GM21360 (cell line): ENCODE results near the gene CHST5.
A peak's percentile ranks its signal among the peaks of the same experiment; 100 is the strongest.
"Not testable (repeated sequence)": the region's sequence is repeated elsewhere in the genome, so short reads cannot be mapped to it uniquely, and the experiment has no call there.

ENCODE experiments used
- ATAC-seq: cut with Tn5 transposase; IDR thresholded peaks from one replicate; pipeline ENCODE4 v1.9.1; 2021; ENCODE audit warnings: mild to moderate bottlenecking, moderate library complexity; ENCODE audit not compliant: unreplicated experiment

CHST5 gene

DNA sequence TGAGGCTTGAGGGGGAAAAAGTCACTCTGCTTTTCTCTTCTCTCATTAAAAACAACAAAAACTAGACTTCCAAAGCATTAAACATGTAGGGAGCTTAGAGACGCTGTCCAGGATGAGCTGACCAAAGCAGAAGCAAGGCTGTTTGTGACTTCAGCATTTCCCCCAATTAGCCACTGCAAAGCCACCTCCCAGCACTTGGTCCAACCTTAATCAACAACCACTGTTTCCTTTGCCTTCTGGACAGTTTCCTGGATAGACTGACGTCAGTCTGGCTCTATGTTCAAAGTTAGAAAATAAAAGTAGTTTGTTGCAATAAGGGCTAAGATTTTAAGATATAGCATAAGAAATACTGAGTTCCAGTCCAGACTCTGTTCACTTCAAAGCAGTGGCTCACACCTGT lies 17.0 kb upstream of the CHST5 start:
- ATAC-seq: no peak

GRCh38 chr16:75550211-75550662 lies 14.3 kb upstream of the CHST5 start:
- ATAC-seq: peak; percentile 64

GRCh38 chr16:75548456-75548855 lies 12.5 kb upstream of the CHST5 start:
- ATAC-seq: not testable (repeated sequence)

DNA sequence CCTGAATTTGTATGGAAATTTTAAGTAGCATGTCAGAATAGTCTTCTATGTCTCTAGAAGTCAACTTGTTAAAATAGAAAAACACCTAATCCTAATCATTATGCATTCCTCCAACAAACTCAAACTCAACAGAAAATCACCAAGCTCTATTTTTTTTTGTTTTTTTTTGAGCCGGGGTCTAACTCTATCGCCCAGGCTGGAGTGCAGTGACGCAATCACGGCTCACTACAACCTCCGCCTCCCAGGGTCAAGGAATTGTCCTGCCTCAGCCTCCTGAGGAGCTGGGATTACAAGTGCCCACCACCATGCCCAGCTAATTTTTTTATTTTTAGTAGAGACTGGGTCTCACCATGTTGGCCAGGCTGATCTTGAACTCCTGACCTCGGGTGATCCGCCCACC lies 10.4 kb upstream of the CHST5 start:
- no peak for ATAC-seq

DNA sequence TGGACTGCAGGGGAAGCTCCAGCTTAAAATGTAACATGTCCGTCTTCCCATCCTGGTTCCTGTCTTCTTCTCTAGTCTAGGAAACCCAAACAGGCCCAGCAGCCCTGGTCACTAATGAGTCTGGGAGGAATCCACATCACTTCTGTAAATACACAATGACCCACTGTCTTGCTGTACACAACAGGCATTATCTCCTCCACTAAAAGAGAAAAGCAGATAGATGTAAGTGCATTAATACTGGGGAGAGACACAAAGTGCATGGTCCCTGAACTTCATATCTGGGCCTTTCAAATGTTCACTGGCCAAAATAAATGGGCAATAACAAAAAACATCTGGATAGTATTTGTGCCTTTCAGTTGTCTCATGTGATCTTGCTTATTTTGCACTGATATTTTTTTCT lies 10.0 kb upstream of the CHST5 start:
- not testable (repeated sequence) for ATAC-seq

DNA sequence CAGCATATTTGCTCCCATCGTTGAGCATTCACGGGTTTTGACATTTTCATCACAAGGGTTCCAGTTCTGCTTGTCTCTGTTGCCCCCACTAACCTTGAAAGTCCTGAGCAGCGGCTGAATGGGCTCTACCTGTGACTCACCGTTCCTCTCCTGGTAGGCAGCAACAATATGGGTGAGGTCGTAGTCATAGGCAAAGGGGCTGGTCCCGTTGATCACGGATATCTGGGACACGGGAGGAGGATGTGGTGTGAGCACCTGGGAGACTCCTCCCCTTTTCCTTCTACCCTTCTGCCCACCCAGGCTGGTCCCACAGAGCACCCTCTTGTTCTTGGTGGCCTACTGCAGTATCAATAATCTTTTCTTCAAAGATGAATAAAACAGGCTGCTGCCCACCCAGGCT lies 6.6 kb upstream of the CHST5 start:
- not testable (repeated sequence) for ATAC-seq

DNA sequence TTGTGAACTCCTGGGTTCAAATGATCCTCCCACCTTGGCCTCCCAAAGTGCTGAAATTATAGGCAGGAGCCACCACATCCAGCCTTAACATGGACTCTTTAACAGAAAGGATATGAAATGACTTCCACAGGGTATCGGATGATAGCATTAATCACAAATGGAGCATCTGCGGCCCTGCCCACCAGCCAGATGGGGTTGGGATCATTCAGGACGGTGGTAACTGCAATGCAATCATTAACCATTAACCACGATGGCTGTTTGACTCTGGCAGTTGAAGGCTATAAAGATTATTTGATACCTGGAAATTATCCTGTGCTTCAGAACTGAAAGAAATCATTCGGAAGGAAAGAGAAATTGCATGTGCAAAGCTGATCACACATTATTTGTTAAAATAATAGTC lies 5.3 kb upstream of the CHST5 start:
- ATAC-seq: no peak

DNA sequence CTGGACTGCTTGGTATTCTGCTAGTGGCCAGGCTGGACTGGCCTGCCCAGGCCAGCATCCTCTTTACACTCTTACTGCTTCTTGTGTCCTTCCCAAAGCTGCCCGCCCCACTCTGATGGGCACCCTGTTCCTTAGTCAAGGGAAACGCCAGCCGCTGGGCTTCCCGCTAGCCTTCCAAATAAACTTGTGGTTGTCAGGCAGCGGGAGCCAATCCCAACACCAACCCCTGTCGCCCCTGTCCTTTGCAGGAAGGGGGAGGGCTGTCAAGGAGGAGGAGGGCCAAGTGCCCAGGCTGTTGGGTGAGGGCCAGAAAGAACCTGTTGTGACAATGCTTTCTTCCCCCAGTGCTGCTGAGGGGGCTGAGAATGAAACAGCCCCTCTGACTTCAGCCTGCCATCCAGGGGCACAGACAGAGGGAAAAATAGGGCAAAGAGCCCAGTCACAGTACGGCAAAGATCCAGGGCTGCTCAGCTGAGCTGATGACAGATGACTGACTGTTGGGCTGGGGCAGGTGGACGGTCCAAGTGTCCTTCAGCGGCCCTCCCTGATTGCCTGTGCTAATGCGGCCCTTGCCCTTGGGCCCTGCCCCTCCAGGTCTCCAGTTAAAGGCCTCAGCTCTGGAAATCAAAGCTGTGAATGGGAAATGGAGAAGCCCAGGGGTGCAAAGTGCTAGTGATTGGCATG lies 3.1 kb upstream of the CHST5 start:
- not testable (repeated sequence) for ATAC-seq

GRCh38 chr16:75537776-75538175 lies 1.9 kb upstream of the CHST5 start:
- no peak for ATAC-seq

DNA sequence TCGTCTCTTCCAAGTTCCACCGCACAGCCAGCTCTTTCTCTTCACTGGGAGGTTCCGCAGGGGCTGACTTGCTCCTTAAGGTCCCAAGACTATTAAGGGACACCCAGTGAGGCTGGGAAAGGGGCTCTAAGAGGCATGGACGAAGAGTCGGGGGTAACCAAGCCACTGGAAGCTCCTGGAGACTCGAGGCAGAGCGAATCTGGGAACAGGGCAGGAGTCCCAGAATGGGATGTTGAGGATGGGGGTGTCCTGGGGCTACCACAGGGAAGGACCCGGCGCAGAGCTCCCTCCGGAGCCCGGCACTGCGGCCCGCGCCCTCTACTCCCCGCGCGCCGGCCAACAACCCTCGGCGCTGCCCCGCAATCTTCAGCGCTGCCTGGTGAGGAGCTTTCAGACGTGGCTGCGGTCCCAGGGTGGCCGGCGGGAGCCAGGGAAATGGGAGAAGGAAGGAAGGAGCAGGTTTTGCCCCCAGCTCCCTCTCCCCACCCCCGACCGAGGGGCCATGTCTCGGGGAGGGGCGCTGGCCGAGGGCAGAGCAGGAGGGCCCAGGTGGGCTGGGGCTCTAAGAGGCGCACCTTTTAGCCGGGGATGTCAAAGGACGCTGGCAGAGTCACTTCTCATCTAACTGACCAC lies 581 bp downstream of the CHST5 start:
- ATAC-seq: no peak

GRCh38 chr16:75534560-75535205 lies 1.2 kb downstream of the CHST5 start:
- no peak for ATAC-seq

DNA sequence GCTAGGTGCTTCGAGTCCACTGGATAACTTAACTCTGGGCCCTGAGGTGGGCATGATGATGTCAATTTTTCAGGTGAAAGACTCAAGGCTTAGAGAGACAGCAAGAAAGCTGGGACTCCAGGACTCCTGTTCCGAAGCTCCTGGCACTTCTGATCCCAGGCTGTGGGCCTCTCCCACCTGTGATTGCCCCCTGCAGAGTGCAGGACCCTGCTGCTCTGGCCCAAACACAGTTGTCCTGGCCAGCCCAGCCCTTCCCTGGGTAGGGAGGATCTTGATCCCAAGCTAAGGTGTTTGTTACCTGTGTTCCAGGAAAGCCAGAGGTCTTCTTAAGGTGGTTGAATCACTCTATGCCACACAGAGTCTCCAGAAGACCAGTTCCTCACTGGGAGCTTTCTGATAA lies 3.1 kb downstream of the CHST5 start:
- no peak for ATAC-seq

GRCh38 chr16:75532142-75532765 lies 3.7 kb downstream of the CHST5 start:
- ATAC-seq: no peak

GRCh38 chr16:75529959-75530358 lies 5.9 kb downstream of the CHST5 start:
- ATAC-seq: no peak

GRCh38 chr16:75529056-75529905 lies 6.6 kb downstream of the CHST5 start:
- ATAC-seq: no peak

DNA sequence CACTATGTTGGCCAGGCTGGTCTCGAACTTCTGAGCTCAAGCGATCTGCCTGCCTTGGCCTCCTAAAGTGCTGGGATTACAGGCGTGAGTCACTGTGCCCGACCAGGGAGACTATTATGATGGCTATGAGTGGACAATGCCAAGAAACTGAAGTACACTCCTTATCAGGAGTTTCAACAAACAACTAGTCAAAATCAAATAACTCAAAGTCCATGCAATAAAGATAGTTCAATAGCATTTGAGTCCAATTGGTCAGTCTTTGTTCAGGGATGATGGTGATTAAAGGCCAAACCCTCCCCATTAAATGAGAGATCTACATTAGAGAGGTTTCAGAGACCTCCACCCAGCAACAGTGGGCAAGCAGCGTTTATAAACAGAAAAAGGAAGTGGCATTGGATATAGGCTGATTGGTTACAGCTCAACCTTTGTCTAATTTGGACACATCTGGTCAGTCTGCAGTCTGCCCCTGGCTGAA lies 8.0 kb downstream of the CHST5 start:
- no peak for ATAC-seq

DNA sequence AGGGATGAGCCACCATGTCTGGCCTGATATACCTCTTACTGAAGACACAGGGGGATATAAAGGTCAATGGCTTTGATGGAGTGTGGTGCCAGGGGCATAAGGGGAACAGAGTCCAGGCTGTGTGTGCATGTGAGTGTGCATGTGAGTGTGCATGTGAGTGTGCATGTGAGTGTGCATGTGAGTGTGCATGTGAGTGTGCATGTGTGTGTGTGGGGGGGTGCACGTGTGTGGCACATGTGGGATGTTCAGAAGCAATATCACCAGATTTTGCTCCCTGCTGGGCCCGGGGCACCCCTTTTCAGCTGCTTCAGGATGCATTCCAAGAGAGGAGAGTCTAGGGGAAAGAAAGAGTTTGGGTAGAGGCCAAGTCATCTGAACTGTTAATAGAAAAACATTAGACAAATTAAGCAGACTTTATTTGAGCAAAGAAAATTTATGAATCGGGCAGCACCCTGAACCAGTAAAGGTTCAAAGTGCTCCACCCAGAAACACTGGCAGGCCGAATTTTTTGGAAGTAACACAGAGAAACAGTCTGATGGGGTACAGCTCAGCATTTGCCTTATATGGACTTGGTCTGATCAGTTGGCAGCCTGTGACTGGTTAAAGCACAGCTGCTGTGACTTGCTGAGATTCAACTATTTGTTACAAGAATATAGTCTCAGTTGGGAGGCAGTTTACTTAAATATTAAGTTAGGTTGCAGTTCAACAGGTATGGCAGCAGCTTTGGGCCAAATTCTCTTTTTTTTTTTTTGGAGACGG lies 9.7 kb downstream of the CHST5 start:
- no peak for ATAC-seq

DNA sequence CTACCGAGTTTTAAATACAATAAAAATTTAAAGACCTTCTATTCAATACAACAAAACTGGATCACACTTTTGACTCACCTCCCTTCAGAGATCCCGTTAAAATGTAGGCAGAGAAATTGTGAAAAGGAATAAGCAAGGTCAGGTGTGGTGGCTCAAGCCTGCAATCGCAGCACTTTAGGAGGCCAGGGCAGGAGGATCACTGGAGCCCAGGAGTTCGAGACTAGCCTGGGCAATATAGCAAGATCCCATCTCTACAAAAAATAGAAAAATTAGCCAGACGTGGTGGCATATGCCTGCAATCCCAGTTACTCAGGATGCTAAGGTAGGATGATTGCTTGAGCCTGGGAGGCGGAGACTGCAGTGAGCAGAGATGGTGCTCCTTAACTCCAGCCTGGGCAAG lies 16.7 kb downstream of the CHST5 start:
- no peak for ATAC-seq

DNA sequence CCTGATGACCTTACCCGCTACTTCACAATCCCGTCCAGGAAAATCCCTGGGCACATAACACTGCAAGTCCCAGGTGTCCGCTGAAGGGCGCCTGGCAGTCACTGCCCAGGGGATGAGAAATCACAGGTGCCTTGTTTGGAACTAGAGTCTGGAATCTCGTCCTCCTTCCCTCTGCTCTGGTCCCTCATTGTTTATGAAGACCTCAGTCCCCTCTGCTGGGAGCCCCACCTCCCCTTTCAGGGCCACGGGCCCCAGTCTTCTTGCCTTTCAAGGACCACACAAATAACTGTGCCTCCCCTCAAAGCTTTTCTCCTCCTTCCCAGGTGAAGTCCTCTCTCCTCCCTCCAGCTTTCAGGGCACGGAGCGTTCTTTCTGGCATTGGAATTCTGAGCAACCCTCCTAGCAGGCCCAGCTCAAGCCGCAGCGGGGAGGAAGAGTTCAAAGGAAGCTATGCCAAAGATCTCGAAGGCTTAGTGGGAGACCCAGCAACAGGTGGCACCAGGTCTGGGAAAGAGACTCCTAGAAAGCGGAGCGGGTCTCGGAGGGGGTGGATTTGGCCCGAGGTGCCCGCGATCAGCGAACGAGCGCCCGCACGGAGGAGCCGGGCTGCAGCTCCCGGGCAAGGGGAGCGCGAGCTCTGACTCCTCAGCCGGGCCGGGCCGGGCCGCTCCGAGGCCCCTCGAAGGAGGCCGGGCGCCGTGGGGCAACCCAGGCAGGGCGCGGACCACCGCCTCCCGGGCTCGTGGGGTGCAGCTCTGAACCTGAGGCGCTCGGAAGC lies 19.5 kb downstream of the CHST5 start:
- peak; percentile 21 for ATAC-seq
